ENCODE measurements around the gene SETD1A.
A peak's percentile ranks its signal among the peaks of the same experiment; 100 is the strongest.

The SETD1A gene

GRCh38 chr16:30921459-30921747, 36.2 kb upstream of the SETD1A start:
- no peak for TF ChIP-seq CTCF (IDR thresholded peaks at IDR 0.05; ENCODE audit: low read depth, low read length)
- DNase-seq (ENCODE audit: extremely low read depth, low read depth): no peak

- TF ChIP-seq CTCF (IDR thresholded peaks at IDR 0.05; ENCODE audit: low read depth, low read length): peak; percentile 88
- DNase-seq (ENCODE audit: extremely low read depth, low read depth): peak; percentile 64
Measured at GRCh38 chr16:30921748-30922419, 35.7 kb upstream of the SETD1A start.

- TF ChIP-seq CTCF (IDR thresholded peaks at IDR 0.05; ENCODE audit: low read depth, low read length): no peak
- peak; percentile 99 for DNase-seq (ENCODE audit: extremely low read depth, low read depth)
Measured at GRCh38 chr16:30922420-30922959, 35.1 kb upstream of the SETD1A start.

GRCh38 chr16:30922960-30923535, 34.5 kb upstream of the SETD1A start:
- no peak for TF ChIP-seq CTCF (IDR thresholded peaks at IDR 0.05; ENCODE audit: low read depth, low read length)

GRCh38 chr16:30923554-30924075, 33.9 kb upstream of the SETD1A start, which contains the start of gene FBXL19:
FBXL19 (plus strand) TSS chr16:30923572; CDS start chr16:30925755, 2,183 bp downstream.
- DNase-seq (ENCODE audit: extremely low read depth, low read depth): no peak
- TF ChIP-seq CTCF (IDR thresholded peaks at IDR 0.05; ENCODE audit: low read depth, low read length): no peak

More at GRCh38 chr16:30922960-30923535, 34.5 kb upstream of the SETD1A start:
- DNase-seq (ENCODE audit: extremely low read depth, low read depth): peak; percentile 99

- TF ChIP-seq CTCF (IDR thresholded peaks at IDR 0.05; ENCODE audit: low read depth, low read length): no peak
- no peak for DNase-seq (ENCODE audit: extremely low read depth, low read depth)
Measured at GRCh38 chr16:30924076-30924912, 33.3 kb upstream of the SETD1A start.
